Mesendoderm (in vitro differentiated cells): ENCODE measurements around the gene PIGZ.

ENCODE experiments used
- DNase-seq: peaks from one replicate; pipeline ENCODE4 v3.0.0; 2013
- H2AK5ac ChIP-seq: 2 replicates; pipeline ENCODE4 v1.6.1; 2013; ENCODE audit warnings: low read length, inconsistent platforms
- H2BK120ac ChIP-seq: 2 replicates; pipeline ENCODE4 v1.6.1; 2013; ENCODE audit warnings: low read depth, mild to moderate bottlenecking, low read length, moderate library complexity, mixed read lengths
- H2BK15ac ChIP-seq: replicated peaks from 2 replicates; pipeline ENCODE4 v1.6.1; 2013; ENCODE audit warnings: low read depth, mild to moderate bottlenecking, moderate library complexity
- H2BK5ac ChIP-seq: 2 replicates; pipeline ENCODE4 v1.6.1; 2013; ENCODE audit warnings: low read length, inconsistent platforms
- H3K18ac ChIP-seq: 2 replicates; pipeline ENCODE4 v1.6.1; 2013; ENCODE audit warnings: mild to moderate bottlenecking, low read length, mixed read lengths
- H3K23ac ChIP-seq: one replicate; pipeline ENCODE4 v1.6.1; 2013; ENCODE audit warnings: low read length
- H3K27ac ChIP-seq: 2 replicates; pipeline ENCODE4 v1.5.1; 2013; ENCODE audit warnings: low read depth, mild to moderate bottlenecking, inconsistent platforms, low read length, moderate library complexity
- H3K27me3 ChIP-seq: 2 replicates; pipeline ENCODE4 v1.6.1; 2013; ENCODE audit warnings: low read length, control low read depth, mild to moderate bottlenecking, inconsistent platforms; ENCODE audit not compliant: insufficient read depth, poor library complexity
- H3K36me3 ChIP-seq: 2 replicates; pipeline ENCODE4 v1.6.1; 2013; ENCODE audit warnings: low read length, inconsistent platforms; ENCODE audit not compliant: control insufficient read depth, insufficient read depth
- H3K4ac ChIP-seq: one replicate; pipeline ENCODE4 v1.6.1; 2013; ENCODE audit warnings: low read depth, mild to moderate bottlenecking, low read length, moderate library complexity
- H3K4me1 ChIP-seq: 2 replicates; pipeline ENCODE4 v1.6.1; 2013; ENCODE audit warnings: low read depth, low read length, inconsistent platforms; ENCODE audit not compliant: control insufficient read depth
- H3K4me2 ChIP-seq: 2 replicates; pipeline ENCODE4 v1.6.1; 2013; ENCODE audit warnings: low read length
- H3K4me3 ChIP-seq: 2 replicates; pipeline ENCODE4 v1.5.1; 2013; ENCODE audit warnings: mild to moderate bottlenecking, low read length
- H3K56ac ChIP-seq: one replicate; pipeline ENCODE4 v1.6.1; 2013; ENCODE audit warnings: low read length
- H3K79me1 ChIP-seq: 2 replicates; pipeline ENCODE4 v1.6.1; 2013; ENCODE audit warnings: low read length, inconsistent platforms
- H3K79me2 ChIP-seq: 2 replicates; pipeline ENCODE4 v1.6.1; 2013; ENCODE audit warnings: mild to moderate bottlenecking, low read length; ENCODE audit not compliant: control insufficient read depth, insufficient read depth
- H3K9ac ChIP-seq: 2 replicates; pipeline ENCODE4 v1.6.1; 2013; ENCODE audit warnings: low read length, inconsistent platforms
- H4K5ac ChIP-seq: one replicate; pipeline ENCODE4 v1.6.1; 2013; ENCODE audit warnings: low read length
- H4K8ac ChIP-seq: one replicate; pipeline ENCODE4 v1.6.1; 2013; ENCODE audit warnings: low read depth, mild to moderate bottlenecking, control low read depth, low read length, moderate library complexity
- WGBS: extraction: QIAGEN DNeasy Blood & Tissue Kit; methylation state at CpG from one replicate; pipeline ENCODE4 v1.1.7; 2013; ENCODE audit warnings: low lambda C conversion rate, missing lambda C conversion rate; ENCODE audit not compliant: insufficient coverage; ENCODE audit errors: extremely low coverage; 5-methylcytosine and 5-hydroxymethylcytosine counted together

PIGZ gene

DNA sequence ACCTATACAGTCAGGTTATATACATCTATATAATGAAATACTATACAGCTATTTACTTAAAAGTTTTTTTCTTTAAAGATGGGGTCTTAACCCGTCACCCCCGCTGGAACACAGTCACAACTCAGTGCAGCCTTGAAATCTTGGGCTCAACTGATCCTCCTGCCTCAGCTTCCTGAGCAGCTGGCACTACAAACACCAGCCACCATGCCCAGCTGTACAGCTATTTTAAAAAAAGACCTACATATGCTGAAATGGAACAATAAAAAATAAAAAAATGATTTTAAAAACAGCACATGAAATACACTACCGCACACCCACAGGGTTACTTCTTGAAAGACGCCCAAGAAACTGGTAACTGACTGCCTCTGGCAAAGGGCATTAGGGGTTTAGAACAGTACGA lies 30.1 kb downstream of the PIGZ start:
- Histone ChIP-seq H3K23ac (no peak overlapping the region), H3K27ac (no peak overlapping the region), H3K36me3 (peaks cover 9% of the 10 kb centered on the region), H3K4me2 (no peak overlapping the region), H3K4me3 (no peak overlapping the region), H2BK15ac (no peak overlapping the region), H3K56ac (no peak overlapping the region), H3K4me1 (no peaks in the 10 kb centered on the region), H3K4ac (no peak overlapping the region), H2AK5ac (no peak overlapping the region), H3K27me3 (no peaks in the 10 kb centered on the region), H3K79me2 (peaks cover 27% of the 10 kb centered on the region), H3K18ac (no peak overlapping the region), H4K8ac (no peak overlapping the region), H4K5ac (no peak overlapping the region), H3K79me1 (peaks cover 8% of the 10 kb centered on the region), H2BK120ac (no peak overlapping the region), H2BK5ac (no peak overlapping the region), H3K9ac (no peak overlapping the region)
- no peak for DNase-seq
- WGBS: no CpG with 5 or more reads among the region's 5 CpGs

DNA sequence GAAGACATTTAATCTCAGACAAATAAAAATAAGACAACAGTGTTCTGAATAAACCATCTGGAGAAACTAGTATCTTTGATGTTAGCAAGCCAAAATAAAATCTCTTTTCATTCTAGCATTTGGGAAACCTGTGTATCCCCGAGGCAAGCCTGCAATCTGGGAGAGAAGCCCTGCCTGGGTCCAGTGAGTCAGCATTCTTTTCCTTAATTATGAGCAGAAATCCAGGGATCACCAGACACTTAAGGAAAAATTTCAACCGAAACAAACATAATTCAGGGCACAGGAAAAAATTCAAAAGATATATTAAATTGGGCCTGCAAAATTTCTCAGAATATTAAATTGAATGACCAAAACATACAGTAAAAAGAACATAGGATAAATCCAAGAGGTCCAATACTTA lies 30.5 kb downstream of the PIGZ start:
- no peak for DNase-seq
- Histone ChIP-seq H3K9ac (no peak overlapping the region), H3K4me2 (no peak overlapping the region), H2AK5ac (no peak overlapping the region), H3K23ac (no peak overlapping the region), H3K79me1 (peaks cover 4% of the 10 kb centered on the region), H2BK5ac (no peak overlapping the region), H3K27me3 (no peaks in the 10 kb centered on the region), H2BK15ac (no peak overlapping the region), H3K36me3 (peaks cover 9% of the 10 kb centered on the region), H3K27ac (no peak overlapping the region), H3K4ac (no peak overlapping the region), H3K4me1 (no peaks in the 10 kb centered on the region), H3K18ac (no peak overlapping the region), H3K4me3 (no peak overlapping the region), H4K8ac (no peak overlapping the region), H3K56ac (no peak overlapping the region), H3K79me2 (peaks cover 22% of the 10 kb centered on the region), H4K5ac (no peak overlapping the region), H2BK120ac (no peak overlapping the region)
- no CpG with 5 or more reads among the region's 2 CpGs for WGBS

DNA sequence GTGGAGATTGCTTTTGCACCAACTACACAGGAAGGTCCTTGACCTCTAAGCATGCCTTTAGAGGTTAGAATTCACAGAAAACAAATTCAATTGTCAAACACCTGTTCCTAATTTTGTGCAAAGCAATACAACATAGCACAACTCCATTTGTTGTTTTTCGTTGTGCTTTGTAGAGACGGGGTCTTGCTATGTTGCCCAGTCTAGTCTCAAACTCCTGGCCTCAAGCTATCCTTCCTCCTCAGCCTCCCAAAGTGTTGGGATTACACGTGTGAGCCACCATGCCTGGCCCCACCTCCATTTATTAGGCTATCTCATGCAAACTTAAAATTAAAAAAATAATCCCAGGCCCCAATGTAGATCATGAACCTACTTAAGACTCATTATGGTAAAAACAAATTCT lies 32.3 kb downstream of the PIGZ start:
- Histone ChIP-seq H3K4ac (no peak overlapping the region), H2BK15ac (no peak overlapping the region), H3K18ac (no peak overlapping the region), H3K4me3 (no peak overlapping the region), H3K79me1 (peaks cover 3% of the 10 kb centered on the region), H2BK5ac (no peak overlapping the region), H3K9ac (no peak overlapping the region), H3K27ac (no peak overlapping the region), H4K8ac (no peak overlapping the region), H3K23ac (no peak overlapping the region), H3K4me2 (no peak overlapping the region), H2BK120ac (no peak overlapping the region), H3K56ac (no peak overlapping the region), H3K4me1 (no peaks in the 10 kb centered on the region), H4K5ac (no peak overlapping the region), H3K27me3 (no peaks in the 10 kb centered on the region), H2AK5ac (no peak overlapping the region), H3K79me2 (peaks cover 11% of the 10 kb centered on the region), H3K36me3 (peaks cover 10% of the 10 kb centered on the region)
- DNase-seq: no peak
- WGBS: no CpG with 5 or more reads among the region's 3 CpGs

DNA sequence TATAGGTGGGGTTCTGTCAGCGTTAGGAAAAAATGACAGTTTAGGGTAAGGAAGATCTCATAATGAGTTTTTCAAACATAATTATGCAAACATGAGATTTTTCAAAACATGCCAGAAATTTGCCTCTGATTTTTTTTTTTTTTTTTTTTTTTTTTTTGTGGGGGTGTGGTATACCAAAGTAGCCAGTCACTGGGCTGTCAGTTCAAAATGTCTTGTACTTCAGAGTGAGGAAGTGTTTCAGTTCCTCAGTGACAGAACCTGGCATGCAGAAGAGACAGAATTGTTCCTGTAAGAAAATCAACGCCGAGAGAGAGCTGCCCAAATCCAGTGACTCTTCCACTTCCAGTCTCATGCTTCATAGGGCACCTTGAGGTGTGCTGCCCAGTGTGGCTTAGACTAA lies 36.0 kb downstream of the PIGZ start:
- Histone ChIP-seq H3K79me1 (no peaks in the 10 kb centered on the region), H3K18ac (no peak overlapping the region), H3K23ac (no peak overlapping the region), H3K4me2 (no peak overlapping the region), H3K4me3 (no peak overlapping the region), H3K4me1 (no peaks in the 10 kb centered on the region), H2BK120ac (no peak overlapping the region), H2BK15ac (no peak overlapping the region), H4K5ac (no peak overlapping the region), H3K79me2 (no peaks in the 10 kb centered on the region), H4K8ac (no peak overlapping the region), H2AK5ac (no peak overlapping the region), H2BK5ac (no peak overlapping the region), H3K9ac (no peak overlapping the region), H3K4ac (no peak overlapping the region), H3K36me3 (peaks cover 10% of the 10 kb centered on the region), H3K27me3 (no peaks in the 10 kb centered on the region), H3K27ac (no peak overlapping the region), H3K56ac (no peak overlapping the region)
- WGBS: no CpG with 5 or more reads among the region's 3 CpGs
- DNase-seq: no peak

- Histone ChIP-seq H4K8ac (no peak overlapping the region), H3K9ac (no peak overlapping the region), H3K4me1 (no peaks in the 10 kb centered on the region), H2BK5ac (no peak overlapping the region), H3K4ac (no peak overlapping the region), H3K79me1 (no peaks in the 10 kb centered on the region), H2BK15ac (no peak overlapping the region), H3K36me3 (peaks cover 7% of the 10 kb centered on the region), H2AK5ac (no peak overlapping the region), H2BK120ac (no peak overlapping the region), H3K18ac (no peak overlapping the region), H3K23ac (no peak overlapping the region), H3K27ac (no peak overlapping the region), H3K56ac (no peak overlapping the region), H3K4me3 (no peak overlapping the region), H3K27me3 (no peaks in the 10 kb centered on the region), H3K79me2 (no peaks in the 10 kb centered on the region), H3K4me2 (no peak overlapping the region), H4K5ac (no peak overlapping the region)
- no CpG with 5 or more reads among the region's 12 CpGs for WGBS
- no peak for DNase-seq
Observed at GRCh38 chr3:196931828-196932587, 36.6 kb downstream of the PIGZ start.

GRCh38 chr3:196931157-196931556 lies 37.5 kb downstream of the PIGZ start:
- no peak overlapping the region for H3K18ac ChIP-seq
- H3K4me2 ChIP-seq: no peak overlapping the region
- H3K27ac ChIP-seq: no peak overlapping the region
- no peak overlapping the region for H3K4me3 ChIP-seq
- H4K8ac ChIP-seq: no peak overlapping the region
- H3K56ac ChIP-seq: no peak overlapping the region
- no peaks in the 10 kb centered on the region for H3K4me1 ChIP-seq
- no peak overlapping the region for H3K4ac ChIP-seq
- no peaks in the 10 kb centered on the region for H3K79me2 ChIP-seq
- WGBS: no CpG with 5 or more reads among the region's 4 CpGs
- H3K27me3 ChIP-seq: no peaks in the 10 kb centered on the region
- no peak overlapping the region for H3K23ac ChIP-seq
- H4K5ac ChIP-seq: no peak overlapping the region
- peaks cover 3% of the 10 kb centered on the region for H3K36me3 ChIP-seq
- H3K9ac ChIP-seq: no peak overlapping the region
- H2BK15ac ChIP-seq: no peak overlapping the region
- DNase-seq: no peak
- no peaks in the 10 kb centered on the region for H3K79me1 ChIP-seq
- no peak overlapping the region for H2BK120ac ChIP-seq
- no peak overlapping the region for H2BK5ac ChIP-seq
- no peak overlapping the region for H2AK5ac ChIP-seq
